Measurements from ENCODE around the gene KRT75.
"Not testable (repeated sequence)": the region's sequence is repeated elsewhere in the genome, so short reads cannot be mapped to it uniquely, and the experiment has no call there.

The KRT75 gene

DNA sequence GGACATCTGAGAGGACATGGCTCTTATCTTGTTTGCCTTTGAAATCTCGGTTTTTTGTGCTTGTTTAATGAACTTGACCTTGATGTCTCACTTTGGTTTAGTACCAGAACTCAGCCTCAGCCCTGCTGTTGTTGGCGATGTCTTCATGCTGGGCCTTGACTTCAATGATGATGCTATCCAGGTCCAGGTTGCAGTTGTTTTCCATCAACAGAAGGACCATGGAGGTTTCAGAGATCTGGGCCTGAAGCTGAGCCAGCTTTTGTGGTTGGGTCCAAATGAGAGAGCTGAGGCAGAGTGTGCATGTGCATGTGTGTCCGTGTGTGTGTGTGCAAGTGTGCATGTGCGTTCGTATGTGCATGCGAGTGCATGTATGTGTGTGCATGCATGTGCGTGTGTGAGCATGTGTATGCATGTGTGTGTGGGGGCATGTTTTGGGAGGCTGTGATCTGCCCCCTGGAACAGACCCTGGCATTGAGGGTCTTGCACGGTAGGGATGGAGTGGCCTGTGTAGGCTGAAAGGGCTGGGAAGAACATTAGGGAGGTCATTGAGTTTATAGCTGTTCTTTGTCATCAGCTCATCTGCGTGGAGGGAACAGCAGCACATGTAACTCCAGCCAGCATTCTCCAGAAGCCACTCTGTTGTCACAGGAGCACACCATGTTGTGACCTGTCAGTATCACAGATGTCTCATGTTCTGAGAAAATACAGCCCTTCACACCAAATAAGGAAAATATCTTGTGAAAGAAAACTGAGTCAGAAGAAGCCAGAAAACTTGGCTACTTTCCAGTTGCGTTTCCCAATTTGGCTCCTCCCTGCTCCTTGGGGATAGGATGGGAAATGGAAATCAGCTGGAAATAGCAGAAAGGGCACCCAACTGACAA is 18.1 kb downstream of the KRT75 start:
- no peak for DNase-seq

DNA sequence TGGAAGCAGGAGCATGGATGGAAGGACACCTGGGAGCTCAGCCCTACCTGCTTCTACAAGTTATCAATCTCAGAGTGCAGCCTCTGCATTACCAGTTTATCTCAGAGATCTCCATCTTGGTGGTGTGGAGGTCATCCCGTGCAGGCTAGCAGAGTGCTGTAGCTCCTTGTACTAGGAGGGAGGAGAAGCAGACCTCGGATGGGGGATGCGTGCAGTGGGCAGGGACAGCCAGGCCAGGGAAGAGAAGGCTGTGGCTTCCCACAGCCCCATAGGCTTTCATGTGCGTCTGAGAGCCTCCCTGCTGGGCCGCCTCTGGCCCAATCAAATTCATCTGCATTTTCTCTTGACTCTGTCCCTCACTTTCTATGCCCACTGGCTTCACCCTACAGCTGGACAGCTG is 19.2 kb downstream of the KRT75 start:
- DNase-seq: no peak

DNA sequence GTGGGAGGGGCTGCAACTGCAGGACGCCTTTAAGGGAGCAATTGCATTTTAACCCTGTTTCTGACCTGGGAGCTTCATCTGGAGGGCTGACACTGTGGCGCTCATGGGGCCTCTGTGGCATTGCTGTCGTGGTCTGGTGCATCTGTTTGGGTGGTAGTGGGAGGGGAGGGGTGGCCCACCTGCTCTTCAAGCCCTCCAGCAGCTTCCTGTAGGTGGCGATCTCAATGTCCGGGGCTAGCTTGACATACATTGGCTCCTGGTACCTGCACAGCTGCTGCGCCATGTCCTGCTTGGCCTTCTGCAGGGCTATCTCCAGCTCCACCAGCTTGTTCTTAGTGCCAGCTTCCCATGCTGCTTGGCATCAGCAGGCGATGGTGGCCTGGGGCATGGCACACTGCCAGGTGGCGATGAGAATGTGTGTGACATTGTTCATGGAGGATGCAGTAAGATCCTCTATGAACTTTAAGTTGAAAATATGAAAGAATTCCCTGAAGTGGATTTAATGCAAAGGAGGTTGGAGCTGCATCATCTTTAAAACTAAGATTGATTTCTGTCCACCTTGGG is 20.3 kb downstream of the KRT75 start:
- DNase-seq: no peak

DNA sequence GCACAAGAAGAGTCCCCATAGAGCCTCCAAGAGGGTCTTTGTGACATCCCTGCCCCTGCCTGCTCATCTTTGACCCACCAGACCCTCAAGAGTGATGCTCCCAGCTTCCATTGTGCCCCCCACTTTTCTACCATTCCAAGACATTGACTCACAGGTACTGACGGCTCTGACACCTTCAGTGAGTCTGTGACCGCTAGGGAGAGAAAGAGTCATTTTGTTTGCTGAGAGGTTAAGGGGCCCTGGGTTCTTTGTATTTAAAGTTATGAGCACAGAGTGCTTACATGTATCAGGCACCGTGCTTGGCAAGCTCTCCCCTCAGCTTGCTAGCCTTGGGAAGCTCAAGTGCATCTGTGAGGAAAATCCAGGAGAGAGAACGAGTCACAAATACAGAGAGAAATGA is 21.0 kb downstream of the KRT75 start:
- DNase-seq: no peak

DNA sequence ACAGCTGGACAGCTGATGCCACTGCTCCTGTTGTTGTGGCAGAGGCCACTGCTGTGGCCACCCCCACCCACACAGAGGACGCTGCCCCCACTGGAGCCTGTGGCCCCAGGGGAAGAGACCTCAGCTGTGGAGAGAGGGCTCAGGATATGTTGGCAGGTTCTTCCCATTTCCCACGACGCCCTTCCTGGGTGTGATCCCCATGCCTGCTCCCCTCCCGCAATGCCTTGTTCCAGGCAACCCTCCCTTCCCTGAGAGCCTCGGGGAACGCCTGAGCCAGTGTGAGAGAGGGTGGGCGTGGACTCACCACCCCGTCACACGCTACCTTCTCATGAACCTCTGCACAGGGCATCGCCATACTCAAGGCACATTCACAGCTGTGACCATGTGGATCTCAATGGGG is 22.4 kb downstream of the KRT75 start:
- no peak for DNase-seq

DNA sequence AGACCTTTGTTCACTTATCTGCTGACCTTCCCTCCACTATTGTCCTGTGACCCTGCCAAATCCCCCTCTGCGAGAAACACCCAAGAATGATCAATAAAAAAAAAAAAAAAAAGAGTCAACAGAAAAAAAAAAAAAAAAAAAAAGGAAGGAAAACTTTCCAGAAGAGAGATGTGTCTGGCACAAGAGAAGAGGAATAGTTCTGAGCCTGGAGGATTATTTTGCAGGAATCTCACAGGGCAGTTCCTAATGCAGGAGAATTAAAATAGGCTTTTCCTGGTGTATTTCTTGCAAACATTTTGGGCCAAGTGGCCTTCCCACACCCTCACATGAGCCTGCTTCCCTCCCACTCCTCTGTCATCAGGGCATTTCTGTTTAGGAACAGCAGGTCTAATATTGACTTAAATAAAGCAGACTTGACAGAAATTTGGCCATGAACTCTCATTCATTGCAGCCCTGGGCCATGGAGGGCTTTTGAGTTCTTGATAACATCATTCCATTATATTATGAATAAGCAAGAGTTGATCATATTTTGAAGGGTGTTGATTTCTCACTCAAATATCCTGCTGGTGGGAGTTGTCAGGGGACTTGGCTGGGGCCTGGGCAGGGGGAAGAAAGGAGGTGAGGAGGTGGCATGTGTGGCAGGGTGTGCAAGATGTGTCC is 23.5 kb downstream of the KRT75 start:
- DNase-seq: not testable (repeated sequence)

DNA sequence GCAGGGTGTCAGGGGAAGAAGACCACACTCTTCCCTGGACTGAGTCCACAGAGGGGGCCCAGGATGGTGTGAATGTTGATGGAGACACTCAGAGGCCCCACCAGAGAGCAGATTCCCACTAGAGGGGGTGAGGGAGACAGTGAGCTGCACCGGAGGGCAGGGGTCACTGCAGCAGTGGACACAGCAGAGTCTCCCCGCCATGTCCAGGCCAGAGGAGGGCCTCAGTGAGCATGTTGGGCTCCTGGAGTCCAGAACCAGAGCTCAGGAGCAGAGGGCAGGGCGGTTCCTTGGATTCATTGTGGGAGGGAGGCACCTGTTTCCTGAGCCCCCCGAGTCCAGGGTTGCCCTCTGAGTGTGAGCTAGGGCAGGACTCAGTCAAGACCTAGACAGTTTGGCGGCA is 26.3 kb downstream of the KRT75 start:
- DNase-seq: no peak

DNA sequence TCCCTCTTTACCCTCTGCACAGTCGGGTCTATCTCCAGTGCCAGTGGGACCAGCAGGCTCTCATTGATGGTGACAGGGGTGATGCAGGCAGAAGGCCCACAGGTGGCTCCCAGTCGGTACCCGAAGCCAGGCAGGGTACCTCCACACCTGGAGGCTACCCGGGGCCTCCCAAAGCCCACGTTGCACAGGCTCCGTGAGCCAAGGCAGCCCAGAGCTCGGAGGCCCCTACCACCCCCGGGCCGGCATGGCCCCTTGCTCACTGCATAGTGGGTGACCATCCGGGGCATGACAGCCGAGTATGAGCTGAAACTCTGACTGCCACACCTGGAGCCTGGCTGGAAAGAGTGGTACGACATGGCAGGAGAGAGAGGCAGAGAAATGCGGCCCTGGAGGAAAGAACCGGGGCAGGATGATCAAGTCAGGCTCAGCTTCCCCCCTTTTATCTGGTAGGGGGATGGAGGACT is 28.2 kb downstream of the KRT75 start, which contains the start of gene KRT82:
Gene KRT82, minus strand, starts transcription at position 414 of the 464 bp plus-strand sequence. Its CDS starts 58 bp downstream, at position 356.
- no peak for DNase-seq

DNA sequence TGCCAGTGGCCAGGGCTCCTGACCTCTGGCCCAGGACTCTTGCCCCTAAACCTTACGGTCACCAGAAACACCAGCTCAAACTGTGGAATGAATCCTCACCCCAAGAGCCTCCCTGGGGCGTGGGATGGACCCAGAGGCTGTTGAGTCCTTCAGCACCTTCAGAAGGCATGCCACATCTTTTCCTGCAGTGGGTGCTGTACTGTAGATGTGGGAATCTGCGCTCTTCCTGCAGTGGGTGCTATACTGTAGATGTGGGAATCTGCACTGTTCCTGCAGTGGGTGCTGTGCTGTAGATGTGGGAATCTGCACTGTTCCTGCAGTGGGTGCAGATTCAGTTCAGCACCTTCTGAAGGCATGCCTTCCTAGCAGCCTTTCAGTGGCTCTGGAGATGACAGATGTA is 29.2 kb downstream of the KRT75 start:
- DNase-seq: no peak

DNA sequence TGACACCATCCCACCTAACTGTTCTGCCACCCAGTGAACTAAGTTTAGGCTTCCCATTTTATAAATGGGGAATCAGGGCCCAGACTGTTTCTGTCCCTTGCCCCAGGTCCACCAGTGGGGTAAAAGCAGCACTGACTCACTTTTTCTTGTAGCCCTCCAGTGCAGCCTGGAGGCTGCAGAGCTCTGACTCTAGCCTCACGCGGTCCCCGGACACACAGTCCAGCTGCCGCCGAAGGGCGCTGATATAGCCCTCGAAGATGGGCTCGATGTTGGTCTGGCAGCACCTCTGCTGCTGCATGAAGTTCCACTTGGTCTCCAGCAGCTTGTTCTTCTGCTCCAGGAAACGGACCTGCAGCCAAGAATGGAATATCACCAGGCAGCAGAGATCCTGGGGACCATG is 30.6 kb downstream of the KRT75 start:
- no peak for DNase-seq

DNA sequence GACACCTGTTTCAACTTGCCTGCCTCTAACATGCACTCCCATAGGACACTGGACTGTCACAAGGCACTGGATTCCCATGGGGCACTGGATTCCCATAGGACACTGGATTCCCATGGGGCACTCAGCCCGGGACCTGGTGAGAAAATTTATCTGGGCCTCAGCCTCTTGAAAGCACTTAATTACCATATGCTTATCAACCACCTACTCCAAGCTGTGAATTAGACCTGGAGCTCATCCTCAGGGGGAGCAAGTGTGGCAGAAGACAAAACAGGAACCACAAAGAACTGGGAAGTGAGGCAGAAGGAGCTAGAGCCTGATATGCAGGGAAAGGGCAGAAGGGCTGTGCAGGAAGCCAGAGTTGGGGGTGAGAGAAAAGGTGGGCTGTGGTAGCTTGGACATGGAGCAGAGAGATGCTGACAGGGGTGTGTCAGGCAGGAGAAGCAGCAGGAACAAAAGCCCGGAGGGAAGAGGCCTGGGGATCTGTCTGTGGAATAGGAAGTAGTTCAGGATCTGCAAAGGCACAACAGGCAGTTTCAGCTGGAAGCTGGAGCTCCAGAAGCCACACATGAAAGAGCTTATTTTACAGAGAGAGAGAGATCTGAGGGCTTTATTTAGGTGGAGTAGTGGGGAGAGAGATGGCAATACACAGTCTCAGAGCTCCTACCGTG is 31.2 kb downstream of the KRT75 start:
- no peak for DNase-seq

DNA sequence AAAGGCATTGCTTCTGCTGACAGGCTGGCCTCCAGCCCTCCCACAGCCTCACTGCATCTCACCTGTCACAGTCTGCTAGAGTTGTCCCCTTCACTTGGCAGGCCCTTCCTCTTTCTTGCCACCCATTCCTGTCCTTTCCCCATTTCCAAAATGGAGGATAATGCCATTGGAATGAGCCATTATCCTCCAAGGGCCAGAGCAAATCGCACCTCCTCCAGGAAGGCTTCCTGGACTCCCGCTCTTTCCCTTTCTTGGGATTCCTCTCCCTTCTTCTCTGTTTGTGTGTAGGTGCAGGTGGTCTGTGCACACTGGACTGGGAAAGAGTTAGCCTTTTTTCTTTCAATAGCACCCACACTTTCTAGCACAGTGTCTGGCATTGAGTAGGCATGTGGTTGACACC is 31.8 kb downstream of the KRT75 start:
- DNase-seq: no peak

DNA sequence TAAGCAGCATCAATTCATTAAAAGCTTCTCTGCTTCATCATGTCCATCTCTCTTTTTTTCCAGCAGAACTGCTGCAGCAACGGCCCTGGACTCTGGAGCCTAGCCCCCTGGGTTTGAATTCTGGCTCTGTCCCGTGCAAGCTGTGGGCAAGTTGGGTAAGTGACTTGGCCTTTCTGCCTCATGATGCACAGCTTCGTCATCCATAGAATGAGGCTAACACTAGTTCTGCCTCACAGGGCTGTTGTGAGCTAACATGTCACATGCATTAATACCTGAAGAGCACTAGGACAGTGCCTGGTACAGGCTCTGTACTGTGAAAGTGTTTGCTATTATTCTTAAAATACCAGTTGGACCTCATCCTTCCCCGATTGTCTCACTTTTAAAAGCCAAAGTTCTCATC is 32.2 kb downstream of the KRT75 start:
- DNase-seq: no peak

DNA sequence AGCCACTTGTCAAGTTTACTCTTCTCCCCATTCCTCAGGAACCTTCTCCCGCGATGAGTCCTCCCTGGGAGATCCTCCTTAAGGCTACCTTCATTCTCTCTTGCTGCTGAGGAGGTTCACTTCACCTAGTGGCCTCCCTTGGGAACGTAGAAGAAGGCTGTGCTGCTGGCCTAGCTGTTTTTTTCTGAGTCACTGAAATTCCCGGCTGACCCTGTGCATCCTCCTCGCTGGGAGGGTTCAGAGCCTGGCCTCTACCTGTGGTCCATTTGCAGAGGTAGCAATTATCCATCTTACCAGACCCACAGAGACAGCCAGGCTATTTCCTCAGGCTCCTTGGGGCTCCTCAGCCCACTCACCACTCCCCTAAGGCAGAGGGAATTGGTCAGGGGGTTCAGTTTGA is 32.6 kb downstream of the KRT75 start:
- no peak for DNase-seq

DNA sequence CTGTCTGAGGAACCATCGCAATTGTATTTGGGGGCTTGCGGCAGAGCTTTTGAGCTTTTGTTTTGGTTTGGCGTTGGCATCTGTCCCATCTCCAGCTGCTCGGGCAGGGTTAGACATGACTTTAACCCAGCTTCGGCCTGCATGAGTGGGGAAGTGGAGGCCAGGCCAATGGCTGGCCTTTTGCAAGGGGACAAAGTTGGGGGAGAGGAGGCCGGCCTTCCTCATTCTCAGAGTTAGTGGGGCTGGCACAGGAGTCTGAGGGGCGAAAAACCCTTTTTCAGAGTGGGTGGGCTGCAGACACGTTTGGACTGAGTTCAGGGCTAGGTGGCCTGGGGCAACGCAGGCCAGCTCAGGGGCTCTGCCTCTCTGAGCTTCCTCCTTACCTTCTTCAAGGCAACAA is 33.3 kb downstream of the KRT75 start:
- no peak for DNase-seq

DNA sequence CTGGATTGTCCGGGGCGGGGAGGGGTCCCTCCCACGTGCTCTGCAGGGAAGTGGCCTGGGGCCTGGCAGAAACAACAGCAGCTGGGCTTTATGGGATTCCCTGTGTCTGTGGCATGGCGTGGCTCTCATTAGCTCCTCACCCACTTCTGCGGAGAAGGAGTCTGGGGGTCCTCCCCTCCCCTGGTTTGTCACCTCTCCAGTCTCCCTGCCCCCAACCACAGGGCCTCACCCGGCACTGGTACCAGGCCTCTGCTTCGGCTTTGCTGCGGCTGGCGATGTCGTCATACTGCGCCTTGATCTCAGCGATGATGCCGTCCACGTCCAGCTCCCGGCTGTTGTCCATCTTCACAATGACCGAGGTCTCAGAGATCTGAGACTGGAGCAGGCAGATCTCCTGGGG is 34.4 kb downstream of the KRT75 start:
- no peak for DNase-seq

DNA sequence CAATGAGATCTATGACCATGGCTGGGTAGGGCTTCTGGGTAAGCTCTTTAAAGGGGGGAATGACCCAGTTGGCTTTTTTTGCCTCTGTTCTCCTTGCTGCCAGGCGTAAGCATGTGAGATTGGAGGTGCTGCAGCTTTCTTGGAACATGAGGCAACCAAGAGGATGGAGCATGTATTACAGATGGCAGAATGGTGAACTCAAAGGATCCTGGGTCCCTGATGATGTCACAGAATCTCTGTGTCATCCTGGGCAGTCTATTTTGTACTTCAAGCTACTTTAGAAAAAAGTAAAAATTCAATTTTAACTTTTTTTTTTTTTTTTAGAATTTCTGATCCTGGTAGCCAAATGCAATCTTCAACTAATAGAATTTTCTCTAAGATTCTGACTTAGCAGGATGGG is 36.0 kb downstream of the KRT75 start:
- DNase-seq: no peak

DNA sequence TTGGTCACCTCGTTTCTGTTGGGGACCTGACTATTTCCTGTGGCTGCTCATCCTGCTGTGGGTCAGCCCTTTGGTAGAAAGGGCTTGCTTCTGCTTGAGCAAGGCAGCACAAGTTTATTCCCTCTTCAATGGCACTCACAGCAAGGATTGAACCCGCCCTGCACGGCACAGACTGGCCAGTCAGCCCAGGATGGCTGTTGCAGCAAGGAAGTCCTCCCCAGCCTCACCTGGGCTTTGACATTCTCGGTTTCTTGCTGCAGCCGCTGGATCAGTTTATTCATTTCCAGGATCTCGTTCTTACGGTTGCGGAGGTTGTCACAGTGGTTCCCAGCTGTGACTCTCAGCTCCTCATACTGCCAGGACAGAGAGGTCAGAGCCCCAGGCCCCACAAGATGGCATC is 37.5 kb downstream of the KRT75 start:
- DNase-seq: no peak

DNA sequence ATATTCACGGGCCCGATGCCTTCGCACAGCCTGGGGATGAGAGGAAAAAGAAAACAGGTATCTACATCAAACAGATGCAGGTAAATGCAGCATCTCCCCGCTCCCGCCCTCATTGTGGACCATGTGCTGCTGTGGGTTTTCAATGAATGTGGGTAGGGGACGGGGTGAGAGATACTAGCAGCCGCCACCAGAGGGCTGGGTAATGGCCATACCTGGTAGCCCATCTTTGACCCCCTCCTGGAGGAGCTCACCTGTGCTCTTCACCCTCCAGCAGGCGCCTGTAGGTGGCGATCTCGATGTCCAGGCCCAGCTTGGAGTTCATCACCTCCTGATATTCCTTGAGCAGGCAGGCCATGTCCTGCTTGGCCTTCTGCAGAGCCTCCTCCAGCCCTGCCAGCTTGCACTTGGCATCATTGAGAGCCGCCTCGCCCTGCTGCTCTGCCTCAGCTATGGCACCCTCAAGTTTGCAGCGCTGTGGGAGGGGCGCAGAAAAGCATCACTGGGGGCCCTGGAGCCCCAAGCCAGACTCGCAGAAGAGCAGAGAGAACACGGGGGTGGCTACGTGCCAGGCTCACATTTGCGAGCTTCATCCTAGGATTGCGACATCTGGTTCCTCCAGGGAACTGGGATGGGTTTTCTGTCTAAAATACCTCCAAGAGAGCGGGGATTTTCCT is 38.3 kb downstream of the KRT75 start:
- DNase-seq: peak; percentile 23

DNA sequence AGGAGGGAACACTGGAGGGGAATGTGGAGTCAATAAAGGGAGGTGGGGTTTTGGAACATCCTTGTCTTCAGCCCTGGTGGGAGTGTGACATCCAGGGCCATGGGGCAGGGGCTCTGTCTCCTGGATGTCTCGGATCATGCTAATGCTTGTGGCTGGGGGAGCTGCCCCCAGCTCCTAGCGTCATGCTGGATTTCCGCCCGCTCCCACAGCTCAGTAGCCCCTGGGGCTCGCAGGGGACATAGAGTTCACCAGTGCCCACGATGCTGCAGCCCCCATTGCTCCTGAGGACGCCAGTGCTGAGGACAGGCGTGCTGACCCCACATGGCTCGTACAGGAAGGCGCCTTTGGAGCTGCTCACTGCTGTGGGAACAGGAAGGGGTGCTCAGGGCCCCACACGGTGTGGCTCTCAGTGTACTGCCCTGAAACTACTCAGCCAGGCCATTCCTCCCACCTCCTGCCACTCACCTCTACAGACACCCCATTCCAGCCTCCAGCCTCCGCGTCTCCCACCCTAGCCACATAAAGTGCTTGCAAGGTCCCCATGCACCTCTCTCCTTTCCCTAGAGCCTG is 39.2 kb downstream of the KRT75 start:
- no peak for DNase-seq

DNA sequence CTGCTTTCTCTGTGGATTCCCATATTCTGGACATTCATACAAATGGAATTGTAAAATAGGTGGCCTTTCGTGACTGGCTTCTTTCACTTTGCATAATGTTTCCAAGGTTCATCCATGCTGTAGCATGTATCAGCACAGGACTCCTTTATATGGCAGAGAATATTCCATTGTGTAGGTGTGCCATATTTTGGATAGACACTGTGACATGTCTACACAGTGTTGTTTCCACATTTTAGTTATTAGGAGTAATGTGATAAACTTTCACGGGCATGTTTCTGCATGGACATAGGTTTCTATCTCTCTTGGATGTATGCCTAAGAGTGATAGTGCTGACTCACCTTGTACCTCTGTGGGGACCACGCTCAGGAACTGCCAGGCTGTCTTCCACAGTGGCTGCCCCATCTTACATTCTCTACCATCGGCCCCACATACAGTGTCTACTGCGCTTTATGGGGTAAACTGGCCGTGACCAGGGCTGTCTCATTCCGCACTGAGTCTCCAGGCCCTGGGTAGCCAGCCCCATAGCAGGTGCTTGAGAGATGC is 41.6 kb downstream of the KRT75 start:
- DNase-seq: no peak

DNA sequence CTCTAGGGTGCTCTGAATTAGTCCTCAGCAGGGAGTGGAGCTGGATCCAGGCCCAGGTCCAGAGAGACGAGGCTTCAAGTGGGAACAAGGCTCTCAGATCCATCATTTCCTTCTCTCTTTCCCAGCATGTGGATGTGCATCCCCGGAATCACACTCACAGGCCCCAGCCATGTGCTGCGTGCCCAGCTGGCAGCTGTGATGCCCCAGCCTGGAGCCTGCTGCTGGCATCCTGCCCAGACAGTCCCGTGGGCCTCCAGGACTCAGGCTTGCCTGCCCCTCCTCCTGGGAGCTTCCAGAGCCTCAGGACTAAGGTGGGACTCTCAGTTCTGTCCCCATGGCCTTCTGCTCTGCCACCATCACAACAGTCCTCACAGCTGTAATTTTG is 42.6 kb downstream of the KRT75 start:
- no peak for DNase-seq
